Gastrocnemius medialis (tissue), 4 donors: ENCODE data around the gene ZDHHC8. TPM values are rescaled to one million over a fixed set of nuclear protein-coding genes. Genes with fewer than 3 reads are reported as not detected.

Experiments
- ATAC-seq, 2 donors: fragments of 150-250 bp; one replicate each; pipeline ENCODE4 v1.9.1; 2016
- DNase-seq, 2 donors: peaks; one replicate each; pipeline ENCODE4 v3.0.0-alpha.2; 2019
- H3K27ac ChIP-seq, 4 donors: fragments of 200-600 bp; sonication (generic); 1 replicate in 1 of 4; 2 replicates in 3 of 4; pipeline ENCODE4 v1.5.1; 2016 to 2018; ENCODE audit warnings: mild to moderate bottlenecking in 2 of 4, moderate library complexity in 1 of 4
- H3K27me3 ChIP-seq, 3 donors: fragments of 200-600 bp; sonication (generic) in 2 of 3; 1 replicate in 1 of 3; 2 replicates in 2 of 3; pipeline versions ENCODE4 v1.5.1 to v1.6.0; 2016 to 2019; ENCODE audit warnings: mild to moderate bottlenecking in 1 of 3, moderate library complexity in 1 of 3
- H3K36me3 ChIP-seq, 2 donors: fragments of 200-600 bp; sonication (generic) in 1 of 2; one replicate each; pipeline ENCODE4 v1.5.1; 2017 to 2018
- H3K4me1 ChIP-seq, 2 donors: fragments of 200-600 bp; sonication (generic) in 1 of 2; one replicate each; pipeline ENCODE4 v1.5.1; 2016 to 2017; ENCODE audit warnings: mild to moderate bottlenecking in 2 of 2
- H3K4me3 ChIP-seq, 4 donors: fragments of 200-600 bp; sonication (generic) in 3 of 4; 1 replicate in 1 of 4; 2 replicates in 3 of 4; pipeline ENCODE4 v1.5.1; 2016 to 2019; ENCODE audit warnings: mild to moderate bottlenecking in 2 of 4
- H3K9me3 ChIP-seq, 3 donors: fragments of 200-600 bp; sonication (generic) in 2 of 3; 1 replicate in 1 of 3; 2 replicates in 2 of 3; pipeline ENCODE4 v1.5.1; 2016 to 2019
- POLR2A ChIP-seq, 2 donors: fragments of 450-650 bp; IDR thresholded peaks; one replicate each; pipeline ENCODE4 v1.6.1; 2017; ENCODE audit warnings: antibody characterized with exemption in 2 of 2, mild to moderate bottlenecking in 2 of 2, moderate library complexity in 2 of 2
- in situ Hi-C, 4 donors: fragments of 200-750 bp; cut with MboI; loops; one replicate each; pipeline versions ENCODE4 v1.15.0 to v1.8.0; 2017; ENCODE audit warnings: low sequenced_read_pairs in 4 of 4
- intact Hi-C: fragments of 100-400 bp; cut with DNase I; formaldehyde crosslinking; loops from one replicate; pipeline ENCODE4 v1.15.1; 2023; ENCODE audit warnings: low total_unique reads
- total RNA-seq, 4 donors: library from RNA; depleted of rRNA; stranded (reverse); fragments of >200 nt; gene quantifications; one replicate each; pipeline versions ENCODE4 v1.1.0 to v1.2.3, GENCODE V29; 2016
- TF ChIP-seq, protein P1 (sequence below), 5 experiments: fragments of 450-650 bp in 3 of 5; fragments of 200-600 bp in 2 of 5; sonication (generic) in 2 of 5; IDR thresholded peaks in 4 of 5; conservative IDR thresholded peaks in 1 of 5; 1 replicate in 4 of 5; 2 replicates in 1 of 5; pipeline ENCODE4 v1.5.1; 2016 to 2019; ENCODE audit warnings: antibody characterized with exemption in 5 of 5, mild to moderate bottlenecking in 3 of 5, moderate library complexity in 3 of 5

Gene ZDHHC8
- total RNA-seq, 4 donors from 2014 or later = 7.3 to 15.8 (median 12.8) TPM

DNA sequence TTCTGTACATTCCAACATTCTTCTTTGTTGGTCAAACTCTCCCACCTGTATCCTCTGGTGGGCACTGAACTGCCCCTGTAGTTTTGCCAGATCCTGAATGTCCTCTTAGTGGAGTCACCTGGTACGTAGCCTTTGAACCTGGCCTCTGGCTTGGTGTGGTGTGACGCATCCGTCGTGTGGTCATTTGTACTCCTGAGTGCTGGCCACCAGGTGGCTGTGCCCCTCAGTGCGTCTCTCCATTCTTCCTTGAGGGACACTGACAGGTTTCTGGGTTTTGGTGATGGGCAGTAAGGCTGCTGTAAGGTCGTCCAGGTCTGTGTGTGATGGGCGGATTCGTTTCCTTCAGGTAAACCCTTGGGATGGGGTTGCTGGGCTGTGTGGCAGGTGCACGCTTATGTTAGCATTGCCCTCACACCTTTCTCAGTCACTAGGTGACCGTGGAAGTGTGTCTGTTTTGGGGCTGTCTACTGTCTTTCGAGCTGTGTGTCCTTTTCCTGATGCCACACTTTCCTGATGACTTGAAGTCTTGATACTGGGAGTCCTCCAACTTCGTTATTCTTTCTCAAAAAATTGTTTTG lies 29.3 kb upstream of the ZDHHC8 start:
- H3K4me1 ChIP-seq = peaks cover 22 to 32% of the 10 kb centered on the region in 2 donors
- intact Hi-C loops (no loop called here), in situ Hi-C loops (no loop called here)
- no peak overlapping the region for H3K4me3 ChIP-seq
- peaks cover 0 to 60% of the 10 kb centered on the region in 2 donors for H3K36me3 ChIP-seq
- no peak overlapping the region for H3K27ac ChIP-seq
- no peak for TF ChIP-seq POLR2A (IDR thresholded peaks at IDR 0.05)
- TF ChIP-seq, protein P1, sequence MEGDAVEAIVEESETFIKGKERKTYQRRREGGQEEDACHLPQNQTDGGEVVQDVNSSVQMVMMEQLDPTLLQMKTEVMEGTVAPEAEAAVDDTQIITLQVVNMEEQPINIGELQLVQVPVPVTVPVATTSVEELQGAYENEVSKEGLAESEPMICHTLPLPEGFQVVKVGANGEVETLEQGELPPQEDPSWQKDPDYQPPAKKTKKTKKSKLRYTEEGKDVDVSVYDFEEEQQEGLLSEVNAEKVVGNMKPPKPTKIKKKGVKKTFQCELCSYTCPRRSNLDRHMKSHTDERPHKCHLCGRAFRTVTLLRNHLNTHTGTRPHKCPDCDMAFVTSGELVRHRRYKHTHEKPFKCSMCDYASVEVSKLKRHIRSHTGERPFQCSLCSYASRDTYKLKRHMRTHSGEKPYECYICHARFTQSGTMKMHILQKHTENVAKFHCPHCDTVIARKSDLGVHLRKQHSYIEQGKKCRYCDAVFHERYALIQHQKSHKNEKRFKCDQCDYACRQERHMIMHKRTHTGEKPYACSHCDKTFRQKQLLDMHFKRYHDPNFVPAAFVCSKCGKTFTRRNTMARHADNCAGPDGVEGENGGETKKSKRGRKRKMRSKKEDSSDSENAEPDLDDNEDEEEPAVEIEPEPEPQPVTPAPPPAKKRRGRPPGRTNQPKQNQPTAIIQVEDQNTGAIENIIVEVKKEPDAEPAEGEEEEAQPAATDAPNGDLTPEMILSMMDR (IDR thresholded peaks at IDR 0.05 in 4 of 5, conservative IDR thresholded peaks at IDR 0.05 in 1 of 5) = no peak
- H3K27me3 ChIP-seq = no peaks in the 10 kb centered on the region
- H3K9me3 ChIP-seq = no peaks in the 10 kb centered on the region
- DNase-seq (no peak), ATAC-seq (no peak)

DNA sequence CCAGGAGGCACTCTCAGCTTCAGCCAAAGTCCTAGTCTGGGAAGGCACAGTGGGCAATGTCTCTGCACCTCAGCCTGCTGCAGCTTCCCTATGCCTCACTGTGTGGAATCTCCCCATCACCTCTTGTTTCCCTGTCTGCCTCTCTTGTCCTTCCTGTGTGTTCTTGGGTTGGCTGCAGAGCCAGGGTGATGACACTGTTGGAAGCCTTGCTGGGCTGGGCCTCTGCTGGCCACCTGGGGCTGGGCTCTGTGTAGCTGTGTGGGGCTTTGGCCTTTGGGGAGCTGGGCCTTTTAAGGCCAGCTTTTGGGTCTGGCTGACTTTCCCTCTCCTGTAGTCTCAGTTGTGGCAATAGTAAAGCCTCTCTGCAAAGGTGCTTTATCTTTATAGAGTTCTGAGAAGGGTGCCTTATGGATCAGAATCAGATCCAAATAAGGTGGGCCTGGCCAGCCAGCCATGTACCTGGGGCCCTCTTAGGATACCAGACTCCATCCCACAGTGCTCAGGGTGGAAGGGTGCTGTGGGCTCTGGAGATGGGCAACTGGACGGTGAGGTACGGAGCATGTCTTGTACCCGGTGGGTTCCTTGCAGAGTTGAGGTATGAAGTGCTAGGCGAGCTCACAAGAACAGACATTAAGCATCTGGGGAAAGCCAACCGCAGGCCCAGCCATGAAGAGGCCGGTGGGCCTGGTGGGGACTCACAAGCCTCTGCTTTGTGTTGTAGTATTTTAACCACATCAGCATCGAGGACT lies 26.0 kb upstream of the ZDHHC8 start:
- Histone ChIP-seq H3K27me3 (no peaks in the 10 kb centered on the region), H3K27ac (peak overlapping the region in 3 of 4 donors; percentile 73 to 84 (median 79)), H3K4me3 (no peak overlapping the region), H3K9me3 (no peaks in the 10 kb centered on the region), H3K36me3 (peaks cover 0 to 66% of the 10 kb centered on the region in 2 donors), H3K4me1 (peaks cover 22 to 35% of the 10 kb centered on the region in 2 donors)
- no peak for TF ChIP-seq POLR2A (IDR thresholded peaks at IDR 0.05)
- TF ChIP-seq, protein P1 (IDR thresholded peaks at IDR 0.05 in 4 of 5, conservative IDR thresholded peaks at IDR 0.05 in 1 of 5) = no peak
- in situ Hi-C loops (no loop called here), intact Hi-C loops (no loop called here)
- ATAC-seq = no peak
- DNase-seq = no peak

DNA sequence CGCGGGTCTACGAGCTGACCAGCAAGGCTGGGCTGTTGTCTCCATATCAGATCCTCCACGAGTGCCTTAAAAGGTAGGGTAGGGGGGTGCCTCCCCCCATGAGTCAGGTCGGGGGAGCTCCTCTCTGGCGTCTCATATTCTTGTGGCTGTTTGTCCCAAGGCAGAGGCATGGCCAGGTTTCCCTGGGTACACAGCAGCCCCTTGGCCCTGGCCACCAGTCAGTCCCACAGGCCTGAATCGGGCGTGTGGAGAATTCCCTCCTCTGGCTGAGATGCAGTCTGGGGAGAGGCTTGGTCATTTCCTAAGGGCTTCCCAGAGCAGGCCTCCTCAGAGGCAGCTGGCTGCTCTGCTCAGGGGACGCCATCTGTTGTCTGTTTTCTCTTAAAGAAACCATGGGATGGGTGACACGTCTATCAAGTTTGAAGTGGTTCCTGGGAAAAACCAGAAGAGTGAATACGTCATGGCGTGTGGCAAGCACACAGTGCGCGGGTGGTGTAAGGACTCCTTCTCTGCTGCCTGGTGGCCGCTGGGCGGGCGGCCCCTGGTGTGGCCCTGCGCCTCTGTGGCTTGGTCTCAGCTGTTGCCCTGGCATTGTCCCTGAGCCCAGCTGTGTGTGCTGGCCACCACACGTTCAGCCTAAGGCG lies 25.3 kb upstream of the ZDHHC8 start:
- Histone ChIP-seq H3K27ac (peak overlapping the region in 3 of 4 donors; percentile 73 to 84 (median 79)), H3K4me1 (peaks cover 22 to 36% of the 10 kb centered on the region in 2 donors), H3K36me3 (peaks cover 0 to 63% of the 10 kb centered on the region in 2 donors), H3K9me3 (no peaks in the 10 kb centered on the region), H3K27me3 (no peaks in the 10 kb centered on the region), H3K4me3 (no peak overlapping the region)
- TF ChIP-seq, protein P1 (IDR thresholded peaks at IDR 0.05 in 4 of 5, conservative IDR thresholded peaks at IDR 0.05 in 1 of 5) = no peak
- no peak for TF ChIP-seq POLR2A (IDR thresholded peaks at IDR 0.05)
- in situ Hi-C loops (no loop called here), intact Hi-C loops (no loop called here)
- DNase-seq (peak in 1 of 2 donors; percentile 70), ATAC-seq (peak; percentile 51 to 64)

DNA sequence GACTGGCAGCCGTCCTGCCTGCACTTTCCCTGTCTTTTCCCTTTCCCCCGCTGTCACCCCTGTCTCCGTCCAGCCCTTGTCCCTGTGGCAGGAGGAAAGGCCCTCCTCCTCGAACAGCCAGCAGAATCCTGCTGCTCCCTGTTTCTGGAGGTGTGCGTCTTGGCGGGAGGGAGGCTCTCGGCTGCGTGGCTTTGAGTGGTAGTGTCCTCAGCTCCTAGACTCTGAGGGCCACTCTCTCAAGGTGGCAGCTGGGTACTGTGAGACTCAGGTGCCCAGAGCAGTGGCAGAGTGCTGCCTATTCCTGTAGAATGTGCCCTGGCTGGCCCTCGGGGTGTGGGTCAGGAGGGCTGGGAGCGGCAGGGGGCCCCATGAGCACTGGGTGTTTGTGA lies 24.8 kb upstream of the ZDHHC8 start:
- Histone ChIP-seq H3K9me3 (no peaks in the 10 kb centered on the region), H3K27me3 (no peaks in the 10 kb centered on the region), H3K4me3 (no peak overlapping the region), H3K27ac (peak overlapping the region in 3 of 4 donors; percentile 73 to 84 (median 79)), H3K4me1 (peaks cover 22 to 42% of the 10 kb centered on the region in 2 donors), H3K36me3 (peaks cover 0 to 57% of the 10 kb centered on the region in 2 donors)
- ATAC-seq (peak in 1 of 2 donors; percentile 5), DNase-seq (no peak)
- intact Hi-C loops (no loop called here), in situ Hi-C loops (no loop called here)
- TF ChIP-seq, protein P1 (IDR thresholded peaks at IDR 0.05 in 4 of 5, conservative IDR thresholded peaks at IDR 0.05 in 1 of 5) = no peak
- no peak for TF ChIP-seq POLR2A (IDR thresholded peaks at IDR 0.05)
